GM18868 (cell line): ENCODE measurements around the gene TRIM66.

Experiments used
- ATAC-seq: cut with Tn5 transposase; IDR thresholded peaks from one replicate; pipeline ENCODE4 v1.9.1; 2021; ENCODE audit warnings: mild to moderate bottlenecking, moderate library complexity; ENCODE audit not compliant: unreplicated experiment

Gene TRIM66

GRCh38 chr11:8613036-8613435 lies 69.4 kb downstream of the TRIM66 start:
- no peak for ATAC-seq

- no peak for ATAC-seq
Observed at GRCh38 chr11:8612522-8612921, 69.9 kb downstream of the TRIM66 start.

DNA sequence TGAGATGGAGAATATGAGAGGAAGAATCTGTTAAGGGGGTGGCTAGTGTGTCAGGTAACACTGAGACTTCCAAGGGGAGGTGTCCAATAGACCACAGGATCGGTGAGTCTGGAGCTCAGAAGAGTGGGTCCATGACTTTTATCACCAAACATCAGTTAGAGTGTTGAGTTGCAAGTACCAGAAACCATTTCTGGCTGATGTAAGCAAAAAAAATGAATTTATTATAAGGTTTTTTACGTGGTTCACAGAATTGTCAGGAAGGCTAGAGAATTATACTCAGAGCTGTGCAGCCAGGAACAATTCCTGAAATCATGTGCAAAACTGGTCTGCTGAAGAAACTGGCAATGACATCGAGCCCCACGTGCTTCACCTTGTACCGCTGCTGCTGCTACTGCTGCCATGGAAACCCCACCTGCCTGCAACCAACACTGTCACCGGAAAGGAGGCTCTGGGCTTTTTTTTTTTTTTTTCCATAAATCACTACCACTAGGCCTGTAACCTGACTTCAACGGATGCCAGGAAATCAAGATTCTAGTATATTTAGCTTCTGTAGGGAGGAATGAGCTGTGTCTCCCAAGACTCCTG lies 71.8 kb downstream of the TRIM66 start:
- no peak for ATAC-seq

GRCh38 chr11:8608652-8609051 lies 73.8 kb downstream of the TRIM66 start:
- no peak for ATAC-seq

DNA sequence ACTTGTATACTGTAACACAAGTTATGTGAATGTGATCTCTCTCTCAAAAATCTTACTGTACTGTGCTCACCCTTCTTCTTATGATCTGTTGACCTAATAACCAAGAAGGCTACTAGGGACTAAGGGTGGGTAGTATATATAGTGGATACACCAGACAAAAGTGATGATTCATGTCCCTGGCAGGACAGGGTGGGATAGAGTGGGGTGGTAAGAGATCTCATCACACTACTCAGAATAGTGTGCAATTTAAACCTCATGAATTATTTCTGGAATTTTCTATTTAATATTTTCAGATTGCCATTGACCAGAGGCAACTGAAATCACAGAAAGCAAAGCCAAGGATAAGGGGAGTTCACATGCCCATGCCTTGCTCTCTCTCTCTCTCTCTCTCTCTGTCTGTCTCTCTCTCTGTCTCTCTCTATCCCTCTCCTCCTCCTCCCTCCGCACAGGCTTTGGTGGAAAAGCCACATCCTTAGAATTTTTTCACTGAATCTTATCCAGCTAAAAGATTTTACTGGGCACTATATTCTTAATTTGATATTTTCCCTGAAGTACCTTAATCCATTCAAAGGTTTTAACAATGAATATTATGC lies 76.4 kb downstream of the TRIM66 start:
- no peak for ATAC-seq

DNA sequence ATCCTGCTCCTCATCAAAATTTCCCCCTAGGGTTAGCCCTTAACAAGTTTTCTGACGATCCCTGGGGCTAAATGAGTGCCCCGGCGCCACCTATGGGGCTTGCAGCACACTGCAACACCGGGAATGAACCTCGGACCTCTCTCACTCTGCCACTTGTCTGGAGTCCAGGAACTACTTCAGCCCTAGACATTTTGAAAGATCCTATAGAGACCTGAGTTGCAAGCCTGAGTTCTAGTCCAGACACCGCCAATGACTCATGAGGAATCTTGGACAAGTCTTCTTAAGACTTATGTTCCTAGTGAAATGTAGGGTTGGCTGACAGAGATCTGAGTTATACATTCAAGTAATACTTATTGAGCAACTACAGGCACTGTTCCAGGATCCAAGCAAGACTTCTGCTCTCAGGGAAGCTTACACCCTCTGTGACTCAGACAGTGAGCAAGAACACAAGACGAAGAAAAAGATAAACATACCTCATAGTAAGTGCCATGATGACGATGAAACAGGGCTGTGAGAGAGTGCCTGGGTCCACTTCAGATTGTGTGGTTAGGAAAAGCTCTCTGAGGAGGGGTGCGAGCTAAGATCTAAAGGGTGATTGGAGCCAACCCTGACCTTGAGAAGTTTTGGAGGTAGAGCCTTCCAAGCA lies 78.3 kb downstream of the TRIM66 start:
- peak; percentile 88 for ATAC-seq

DNA sequence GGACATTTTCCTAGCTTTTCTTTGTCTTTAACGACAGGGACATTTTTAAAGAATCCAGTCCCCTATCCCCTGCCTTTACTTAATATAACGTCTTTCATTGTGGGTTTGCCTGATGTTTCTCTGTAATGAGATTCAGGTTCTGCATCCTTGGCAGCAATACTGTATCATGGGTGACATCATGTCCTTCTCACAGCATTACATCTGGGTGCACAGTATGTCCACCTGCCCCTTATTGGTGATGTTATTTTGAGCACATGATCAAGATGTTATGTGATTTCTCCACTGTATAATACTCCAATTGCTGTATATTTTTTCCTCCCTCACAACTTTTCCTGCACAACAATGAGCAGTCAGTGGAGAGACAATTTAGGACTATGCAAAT lies 78.8 kb downstream of the TRIM66 start:
- ATAC-seq, result no peak

- ATAC-seq, result no peak
Observed at GRCh38 chr11:8601376-8602133, 80.9 kb downstream of the TRIM66 start.

GRCh38 chr11:8598506-8598905 lies 84.0 kb downstream of the TRIM66 start:
- ATAC-seq, result no peak

DNA sequence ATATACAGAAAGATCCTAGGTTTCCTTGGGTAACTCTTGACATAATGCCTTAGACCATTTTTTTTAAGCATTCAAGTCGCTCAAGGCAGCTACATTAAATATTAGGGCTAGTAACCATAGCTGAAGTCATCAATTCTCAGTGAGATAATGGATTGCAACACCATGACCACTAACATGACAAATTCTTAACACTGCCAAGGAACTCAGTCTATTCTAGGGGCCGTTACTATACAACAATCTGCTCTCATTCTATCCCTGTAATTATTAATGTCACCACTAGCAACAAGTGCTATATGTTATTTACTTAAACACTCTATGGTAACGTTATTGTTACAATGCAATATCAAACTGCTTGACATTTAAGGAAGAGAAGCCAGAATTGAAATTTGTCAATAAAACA lies 85.3 kb downstream of the TRIM66 start:
- no peak for ATAC-seq

- no peak for ATAC-seq
Observed at GRCh38 chr11:8596504-8597046, 85.9 kb downstream of the TRIM66 start.

DNA sequence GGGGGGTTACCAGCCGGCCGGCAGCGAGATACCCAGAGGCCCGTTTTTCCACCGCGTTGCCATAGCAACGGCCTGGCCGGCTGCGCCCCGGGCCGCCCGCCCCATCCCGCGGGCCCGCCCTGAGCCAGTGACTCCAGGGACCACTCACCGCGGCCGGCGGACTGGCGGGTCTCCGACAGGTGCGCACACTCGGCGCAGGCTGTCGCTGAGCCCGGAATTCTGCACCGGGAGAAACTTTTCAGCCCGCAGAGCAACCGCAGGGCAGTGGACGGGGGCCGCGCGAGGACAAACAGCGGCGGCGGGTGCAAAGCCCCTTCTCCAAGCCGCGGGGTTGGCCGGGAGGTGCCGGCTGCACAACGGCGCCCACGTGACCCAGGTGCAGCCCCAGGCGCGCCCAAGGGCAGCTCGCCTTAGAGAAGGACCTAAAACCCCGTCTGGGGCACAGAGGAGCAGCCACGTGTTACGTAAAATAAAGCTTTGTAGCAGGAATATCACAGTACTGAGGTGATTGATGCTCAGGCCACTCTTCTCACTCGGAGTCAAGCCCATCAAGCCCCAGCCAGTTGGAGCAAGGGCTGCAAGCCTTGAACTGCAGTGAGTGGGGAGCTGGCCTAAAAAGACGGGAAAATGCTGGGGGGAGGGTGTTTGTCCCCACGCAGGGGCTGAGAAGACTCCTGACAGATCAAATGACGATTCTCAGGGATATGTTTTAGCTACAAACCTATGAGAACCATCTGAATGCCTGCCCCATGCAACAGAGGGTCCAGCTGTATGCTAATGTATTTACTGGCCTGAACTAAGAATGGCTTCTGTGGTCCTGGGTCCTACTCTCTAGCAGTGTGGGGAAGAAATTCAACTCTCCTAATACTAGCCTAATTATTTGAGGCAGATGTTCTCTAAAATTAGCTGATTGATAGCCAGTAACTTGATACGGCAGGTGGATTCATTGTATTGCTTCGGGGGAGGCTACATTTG lies 88.2 kb downstream of the TRIM66 start, which contains the start of gene STK33:
Gene STK33, minus strand, starts transcription at position 294 of the 975 bp plus-strand sequence. CDS start 119,323 bp downstream, outside the sequence.
- ATAC-seq, result peak; percentile 92

GRCh38 chr11:8593455-8593854 lies 89.0 kb downstream of the TRIM66 start:
- peak; percentile 21 for ATAC-seq

GRCh38 chr11:8587915-8588314 lies 94.5 kb downstream of the TRIM66 start:
- ATAC-seq, result no peak

DNA sequence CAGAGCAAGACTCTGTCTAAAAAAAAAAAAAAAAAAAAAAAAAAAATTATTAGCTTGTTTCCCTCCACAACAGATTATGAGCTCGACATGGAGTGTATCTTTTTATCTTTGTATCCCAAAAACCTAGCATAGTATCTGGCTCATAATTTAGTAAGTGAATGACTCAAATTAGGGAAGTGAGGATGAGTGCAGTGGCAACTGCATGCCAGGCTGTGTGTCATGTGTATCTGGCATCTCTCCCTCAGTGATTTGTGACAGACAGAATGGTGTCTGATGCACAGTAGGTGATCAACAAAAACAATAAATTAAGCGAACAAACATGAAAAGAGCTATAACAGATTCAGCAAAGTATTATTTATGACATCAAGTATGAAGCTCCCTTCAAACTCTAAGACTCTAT lies 95.7 kb downstream of the TRIM66 start:
- no peak for ATAC-seq

DNA sequence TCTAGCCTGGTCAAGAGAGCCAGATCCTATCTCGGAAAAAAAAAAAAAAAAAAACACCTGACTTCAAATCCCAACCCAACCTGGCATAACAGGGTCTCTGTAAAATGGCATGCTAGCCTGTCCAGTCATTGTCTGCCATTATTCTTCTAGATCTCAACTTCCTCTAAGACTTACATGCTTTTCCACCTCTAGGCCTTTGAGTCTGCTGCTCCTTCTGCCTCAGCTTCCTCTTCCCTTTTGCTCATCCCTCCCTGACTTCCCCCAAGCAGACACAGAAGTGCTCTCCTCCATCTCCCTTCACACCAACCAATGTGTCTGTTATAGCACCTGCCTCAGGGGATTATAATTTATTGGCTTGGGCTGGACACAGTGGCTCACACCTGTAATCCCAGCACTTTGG lies 96.3 kb downstream of the TRIM66 start:
- ATAC-seq, result no peak

DNA sequence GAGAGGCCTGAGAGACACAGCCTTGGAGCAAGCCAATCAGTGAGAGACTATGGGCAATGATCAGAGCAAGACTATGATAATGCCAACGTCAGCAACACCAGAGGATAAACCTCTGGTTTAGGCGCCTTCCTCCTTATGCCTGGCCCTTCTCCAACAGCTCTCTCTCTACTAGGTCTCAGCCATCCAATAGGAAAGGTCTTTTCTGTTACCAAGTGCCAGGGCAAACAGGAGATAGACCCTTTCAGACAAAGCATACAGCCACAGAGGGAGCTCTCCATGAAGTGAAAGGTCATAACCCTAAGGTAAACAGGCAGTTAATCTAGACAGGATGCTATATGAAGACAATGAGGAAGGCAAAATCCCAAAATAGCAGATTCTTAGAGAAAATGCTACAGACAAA lies 98.0 kb downstream of the TRIM66 start:
- ATAC-seq, result no peak

DNA sequence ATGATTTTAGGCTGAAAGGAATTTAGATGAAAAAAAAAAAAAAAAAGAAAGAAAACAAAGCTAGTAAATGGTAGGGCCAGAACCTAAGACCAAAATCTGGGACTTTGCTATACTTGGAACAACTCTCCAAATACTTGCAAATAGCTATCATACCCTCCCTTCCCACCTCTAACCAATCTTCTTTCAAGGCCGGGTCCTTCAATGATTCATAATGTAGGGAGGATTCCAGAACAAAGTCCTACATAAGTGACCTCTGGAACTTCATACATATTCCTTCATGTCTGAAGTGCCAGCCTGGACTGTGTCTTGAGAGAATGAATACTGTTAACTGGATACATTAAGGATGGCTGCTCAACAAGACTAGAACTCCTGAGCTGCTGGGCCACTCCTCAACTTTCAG lies 98.4 kb downstream of the TRIM66 start:
- no peak for ATAC-seq

DNA sequence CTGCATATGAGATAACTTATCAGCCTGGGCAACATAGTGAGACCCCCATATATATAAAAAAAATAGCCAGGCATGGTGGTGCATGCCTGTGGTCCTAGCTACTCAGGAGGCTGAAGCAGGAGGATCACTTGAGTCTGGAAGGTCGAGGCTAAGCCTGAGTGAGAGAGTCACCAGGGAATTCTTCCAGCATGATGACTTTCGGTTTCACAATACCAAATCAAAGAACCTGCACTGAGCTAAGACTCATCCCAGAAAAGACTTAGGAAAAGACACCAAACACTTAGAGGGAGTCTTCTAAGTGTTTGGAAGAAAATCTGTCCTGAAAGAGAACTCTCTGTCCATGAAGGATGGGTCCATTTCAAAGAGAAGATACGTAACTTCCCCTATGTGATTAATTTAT lies 101.2 kb downstream of the TRIM66 start:
- ATAC-seq, result no peak
